Vagina (tissue), 1 donor: ENCODE data around the gene SSMEM1. TPM values are rescaled to one million over a fixed set of nuclear protein-coding genes. Genes with fewer than 3 reads are reported as not detected.

Source experiments
- total RNA-seq: library from RNA; depleted of rRNA; stranded (reverse); fragments of >200 nt; gene quantifications from one replicate; pipeline ENCODE4 v1.2.3, GENCODE V29; 2016

Gene SSMEM1
- total RNA-seq, 1 donor from 2014 or later, result not detected

Other genes starting within 250 kb of the SSMEM1 start
- 10.1 TPM for gene ZC3HC1, start 156.5 kb upstream of the SSMEM1 start, total RNA-seq
- 13.5 TPM for gene KLHDC10, start 137.3 kb upstream of the SSMEM1 start, total RNA-seq
- gene TMEM209, start 2.5 kb upstream of the SSMEM1 start, total RNA-seq, result 10.8 TPM
- not detected for gene CPA2, start 59.0 kb downstream of the SSMEM1 start, total RNA-seq
- gene CPA4, start 85.3 kb downstream of the SSMEM1 start, total RNA-seq, result 8.8 TPM
- not detected for gene CPA5, start 137.0 kb downstream of the SSMEM1 start, total RNA-seq
- not detected for gene CPA1, start 172.6 kb downstream of the SSMEM1 start, total RNA-seq
- 4.7 TPM for gene CEP41, start 233.2 kb downstream of the SSMEM1 start, total RNA-seq